Measurements from ENCODE around the gene MAPKAP1.

The MAPKAP1 gene

DNA sequence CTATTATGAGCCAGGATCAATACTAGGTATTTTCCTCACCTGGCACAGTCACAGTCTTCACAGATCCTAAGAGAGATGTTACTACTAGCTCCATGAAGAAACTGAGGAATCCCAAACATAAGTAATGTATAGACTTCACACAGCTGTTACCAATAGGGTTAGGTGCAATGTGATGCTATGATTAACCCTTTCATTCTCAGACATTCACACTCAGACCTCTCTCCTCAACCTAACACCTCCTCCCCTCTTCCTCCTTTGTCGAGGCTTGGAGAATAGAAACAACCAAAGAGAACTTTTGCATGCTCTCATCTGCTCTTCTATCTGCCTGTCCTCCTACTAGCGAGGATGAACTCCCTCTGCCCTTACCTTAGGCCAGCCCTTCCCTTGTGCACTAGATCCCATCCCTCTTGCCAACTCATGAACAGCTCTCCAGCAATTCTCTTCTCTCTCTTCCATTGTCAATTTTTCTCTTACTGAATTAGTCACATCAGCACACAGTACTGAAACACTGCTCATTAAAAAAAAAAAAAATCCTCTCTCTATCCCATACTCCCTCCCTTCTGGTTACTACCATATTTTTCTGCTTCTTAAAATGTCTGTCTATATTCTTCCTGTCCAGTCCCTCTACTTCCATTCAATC, 47.7 kb downstream of the MAPKAP1 start:
- Histone ChIP-seq H3F3A (ENCODE audit: insufficient read depth) (no peaks in the 10 kb centered on the region), H3K36me3 (ENCODE audit: low read length) (no peaks in the 10 kb centered on the region), H4K20me1 (ENCODE audit: low read depth, low read length) (no peaks in the 10 kb centered on the region), H2AFZ (ENCODE audit: low read depth, low read length, severe bottlenecking) (no peak overlapping the region), H3K4me2 (ENCODE audit: low read depth, low read length, poor library complexity, severe bottlenecking) (no peak overlapping the region), H3K27ac (ENCODE audit: low read depth, low read length) (no peak overlapping the region), H3K79me2 (ENCODE audit: insufficient read depth, low read length) (no peaks in the 10 kb centered on the region), H3K9me2 (replicated peaks; ENCODE audit: insufficient read depth, low read length) (no peaks in the 10 kb centered on the region), H3K4me3 (ENCODE audit: insufficient read depth, low read length, poor library complexity, severe bottlenecking) (no peak overlapping the region), H3K27me3 (ENCODE audit: low read length) (no peaks in the 10 kb centered on the region), H3K9me3 (ENCODE audit: insufficient read depth, low read length) (no peaks in the 10 kb centered on the region), H3K9ac (ENCODE audit: low read length) (no peak overlapping the region)
- TF ChIP-seq EZH2phosphoT487 (conservative IDR thresholded peaks at IDR 0.05; ENCODE audit: low read length), result no peak
- TF ChIP-seq, protein P1, sequence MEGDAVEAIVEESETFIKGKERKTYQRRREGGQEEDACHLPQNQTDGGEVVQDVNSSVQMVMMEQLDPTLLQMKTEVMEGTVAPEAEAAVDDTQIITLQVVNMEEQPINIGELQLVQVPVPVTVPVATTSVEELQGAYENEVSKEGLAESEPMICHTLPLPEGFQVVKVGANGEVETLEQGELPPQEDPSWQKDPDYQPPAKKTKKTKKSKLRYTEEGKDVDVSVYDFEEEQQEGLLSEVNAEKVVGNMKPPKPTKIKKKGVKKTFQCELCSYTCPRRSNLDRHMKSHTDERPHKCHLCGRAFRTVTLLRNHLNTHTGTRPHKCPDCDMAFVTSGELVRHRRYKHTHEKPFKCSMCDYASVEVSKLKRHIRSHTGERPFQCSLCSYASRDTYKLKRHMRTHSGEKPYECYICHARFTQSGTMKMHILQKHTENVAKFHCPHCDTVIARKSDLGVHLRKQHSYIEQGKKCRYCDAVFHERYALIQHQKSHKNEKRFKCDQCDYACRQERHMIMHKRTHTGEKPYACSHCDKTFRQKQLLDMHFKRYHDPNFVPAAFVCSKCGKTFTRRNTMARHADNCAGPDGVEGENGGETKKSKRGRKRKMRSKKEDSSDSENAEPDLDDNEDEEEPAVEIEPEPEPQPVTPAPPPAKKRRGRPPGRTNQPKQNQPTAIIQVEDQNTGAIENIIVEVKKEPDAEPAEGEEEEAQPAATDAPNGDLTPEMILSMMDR (IDR thresholded peaks at IDR 0.05; ENCODE audit: insufficient read depth, low read length, poor library complexity, severe bottlenecking), result no peak

DNA sequence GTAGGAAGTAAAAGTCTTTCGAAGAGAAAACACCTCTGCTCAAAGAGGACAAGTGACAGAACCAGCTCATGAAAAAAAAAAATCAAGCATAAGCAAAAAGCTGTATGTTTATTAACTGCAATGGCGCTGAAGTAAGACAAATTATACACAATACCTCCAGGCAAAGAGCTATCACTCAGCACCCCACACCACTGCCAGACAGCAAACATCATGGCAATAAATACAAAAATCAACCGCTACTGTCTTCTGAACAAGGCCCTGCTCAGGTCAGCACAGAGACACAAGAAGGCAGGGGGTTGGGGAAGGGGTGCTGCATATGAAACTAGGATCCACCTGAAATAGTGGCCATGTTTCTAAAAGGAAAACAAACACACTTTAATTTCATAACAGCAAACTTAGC, 50.4 kb downstream of the MAPKAP1 start:
- Histone ChIP-seq H3K36me3 (ENCODE audit: low read length) (no peaks in the 10 kb centered on the region), H3K4me3 (ENCODE audit: insufficient read depth, low read length, poor library complexity, severe bottlenecking) (no peak overlapping the region), H3K9me2 (replicated peaks; ENCODE audit: insufficient read depth, low read length) (no peaks in the 10 kb centered on the region), H3K27ac (ENCODE audit: low read depth, low read length) (no peak overlapping the region), H3K79me2 (ENCODE audit: insufficient read depth, low read length) (no peaks in the 10 kb centered on the region), H3K27me3 (ENCODE audit: low read length) (no peaks in the 10 kb centered on the region), H3K9me3 (ENCODE audit: insufficient read depth, low read length) (no peaks in the 10 kb centered on the region), H4K20me1 (ENCODE audit: low read depth, low read length) (no peaks in the 10 kb centered on the region), H3K4me2 (ENCODE audit: low read depth, low read length, poor library complexity, severe bottlenecking) (no peak overlapping the region), H3K9ac (ENCODE audit: low read length) (no peak overlapping the region), H2AFZ (ENCODE audit: low read depth, low read length, severe bottlenecking) (no peak overlapping the region), H3F3A (ENCODE audit: insufficient read depth) (no peaks in the 10 kb centered on the region)
- no peak for TF ChIP-seq EZH2phosphoT487 (conservative IDR thresholded peaks at IDR 0.05; ENCODE audit: low read length)
- TF ChIP-seq, protein P1 (IDR thresholded peaks at IDR 0.05; ENCODE audit: insufficient read depth, low read length, poor library complexity, severe bottlenecking), result no peak

DNA sequence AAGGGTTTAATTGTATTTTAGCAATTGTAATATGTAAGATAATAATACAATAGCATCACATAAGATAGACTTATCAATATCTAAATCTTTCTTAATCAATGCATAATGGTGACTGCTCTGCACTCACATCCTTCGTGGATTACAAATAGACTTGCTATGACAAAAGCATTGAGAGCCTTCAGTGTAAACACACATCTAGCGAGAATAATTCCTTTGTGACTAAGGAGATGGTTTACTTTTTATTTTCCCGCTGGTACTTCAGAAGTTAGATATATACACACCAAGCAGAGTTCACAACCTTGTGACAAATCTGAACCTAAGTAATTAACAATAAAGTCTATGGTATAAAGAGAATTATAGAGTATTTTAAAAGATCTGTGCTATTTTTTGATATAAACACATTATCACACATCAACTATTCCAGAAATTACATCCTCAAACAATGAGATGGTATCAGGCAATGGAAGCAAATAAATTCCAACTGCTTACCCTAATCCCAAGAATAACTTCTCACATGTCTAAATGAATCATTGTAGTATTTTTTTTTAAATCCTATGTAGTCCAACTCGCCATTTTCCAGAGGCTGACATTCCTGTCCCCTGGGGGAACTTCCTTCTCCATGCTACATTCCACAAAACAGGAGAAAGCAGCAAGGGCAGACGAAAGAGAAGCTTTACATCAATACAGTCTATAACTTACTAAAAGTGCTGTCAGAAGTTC, 51.2 kb downstream of the MAPKAP1 start:
- Histone ChIP-seq H3K4me3 (ENCODE audit: insufficient read depth, low read length, poor library complexity, severe bottlenecking) (no peak overlapping the region), H3K79me2 (ENCODE audit: insufficient read depth, low read length) (no peaks in the 10 kb centered on the region), H3K4me2 (ENCODE audit: low read depth, low read length, poor library complexity, severe bottlenecking) (no peak overlapping the region)

More for the DNA sequence above, 51.2 kb downstream of the MAPKAP1 start:
- Histone ChIP-seq H4K20me1 (ENCODE audit: low read depth, low read length) (no peaks in the 10 kb centered on the region), H3K27me3 (ENCODE audit: low read length) (no peaks in the 10 kb centered on the region), H2AFZ (ENCODE audit: low read depth, low read length, severe bottlenecking) (no peak overlapping the region), H3F3A (ENCODE audit: insufficient read depth) (no peaks in the 10 kb centered on the region), H3K9me3 (ENCODE audit: insufficient read depth, low read length) (no peaks in the 10 kb centered on the region), H3K9ac (ENCODE audit: low read length) (no peak overlapping the region), H3K9me2 (replicated peaks; ENCODE audit: insufficient read depth, low read length) (no peaks in the 10 kb centered on the region), H3K36me3 (ENCODE audit: low read length) (no peaks in the 10 kb centered on the region), H3K27ac (ENCODE audit: low read depth, low read length) (no peak overlapping the region)
- no peak for TF ChIP-seq EZH2phosphoT487 (conservative IDR thresholded peaks at IDR 0.05; ENCODE audit: low read length)
- TF ChIP-seq, protein P1 (IDR thresholded peaks at IDR 0.05; ENCODE audit: insufficient read depth, low read length, poor library complexity, severe bottlenecking), result no peak
